Measurements from ENCODE around the gene NRARP. TPM values are rescaled to one million over a fixed set of nuclear protein-coding genes. Genes with fewer than 3 reads are reported as not detected.

The NRARP gene
- total RNA-seq, 3 donors from 2014 or later = 2.1 to 6.9 (median 3.5) TPM

- DNase-seq (ENCODE audit: low spot score in 2 of 2) = peak in 1 of 2 donors; percentile 50
- no peaks in the 10 kb centered on the region for H3K36me3 ChIP-seq
- H3K4me3 ChIP-seq = peak overlapping the region; percentile 2 to 56 (median 38)
- H3K9me3 ChIP-seq = no peaks in the 10 kb centered on the region
- H3K27me3 ChIP-seq = peaks cover 0 to 2% of the 10 kb centered on the region in 2 donors
- H3K4me1 ChIP-seq = peaks cover 14 to 35% of the 10 kb centered on the region in 2 donors
- intact Hi-C loops (cut with DNase I; ENCODE audit: low total_unique reads) = no loop called here
- TF ChIP-seq POLR2A (IDR thresholded peaks at IDR 0.05) = no peak
- TF ChIP-seq, protein P1, sequence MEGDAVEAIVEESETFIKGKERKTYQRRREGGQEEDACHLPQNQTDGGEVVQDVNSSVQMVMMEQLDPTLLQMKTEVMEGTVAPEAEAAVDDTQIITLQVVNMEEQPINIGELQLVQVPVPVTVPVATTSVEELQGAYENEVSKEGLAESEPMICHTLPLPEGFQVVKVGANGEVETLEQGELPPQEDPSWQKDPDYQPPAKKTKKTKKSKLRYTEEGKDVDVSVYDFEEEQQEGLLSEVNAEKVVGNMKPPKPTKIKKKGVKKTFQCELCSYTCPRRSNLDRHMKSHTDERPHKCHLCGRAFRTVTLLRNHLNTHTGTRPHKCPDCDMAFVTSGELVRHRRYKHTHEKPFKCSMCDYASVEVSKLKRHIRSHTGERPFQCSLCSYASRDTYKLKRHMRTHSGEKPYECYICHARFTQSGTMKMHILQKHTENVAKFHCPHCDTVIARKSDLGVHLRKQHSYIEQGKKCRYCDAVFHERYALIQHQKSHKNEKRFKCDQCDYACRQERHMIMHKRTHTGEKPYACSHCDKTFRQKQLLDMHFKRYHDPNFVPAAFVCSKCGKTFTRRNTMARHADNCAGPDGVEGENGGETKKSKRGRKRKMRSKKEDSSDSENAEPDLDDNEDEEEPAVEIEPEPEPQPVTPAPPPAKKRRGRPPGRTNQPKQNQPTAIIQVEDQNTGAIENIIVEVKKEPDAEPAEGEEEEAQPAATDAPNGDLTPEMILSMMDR (IDR thresholded peaks at IDR 0.05) = no peak
- no peak for TF ChIP-seq POLR2AphosphoS5 (IDR thresholded peaks at IDR 0.05)
- peak overlapping the region; percentile 89 to 93 for H3K27ac ChIP-seq
Measured at GRCh38 chr9:137306066-137306849, 4.2 kb upstream of the NRARP start.

GRCh38 chr9:137305798-137306065, 3.7 kb upstream of the NRARP start:
- H3K27ac ChIP-seq = peak overlapping the region; percentile 89 to 93
- no peak for DNase-seq (ENCODE audit: low spot score in 2 of 2)
- peak overlapping the region; percentile 3 to 56 (median 38) for H3K4me3 ChIP-seq
- intact Hi-C loops (cut with DNase I; ENCODE audit: low total_unique reads) = no loop called here
- H3K4me1 ChIP-seq = peaks cover 14 to 35% of the 10 kb centered on the region in 2 donors
- no peaks in the 10 kb centered on the region for H3K9me3 ChIP-seq
- TF ChIP-seq POLR2AphosphoS5 (IDR thresholded peaks at IDR 0.05) (no peak), POLR2A (IDR thresholded peaks at IDR 0.05) (no peak)
- TF ChIP-seq, protein P1 (IDR thresholded peaks at IDR 0.05) = peak in 1 of 3 donors; percentile 2
- no peaks in the 10 kb centered on the region for H3K36me3 ChIP-seq
- H3K27me3 ChIP-seq = peaks cover 0 to 2% of the 10 kb centered on the region in 2 donors

DNA sequence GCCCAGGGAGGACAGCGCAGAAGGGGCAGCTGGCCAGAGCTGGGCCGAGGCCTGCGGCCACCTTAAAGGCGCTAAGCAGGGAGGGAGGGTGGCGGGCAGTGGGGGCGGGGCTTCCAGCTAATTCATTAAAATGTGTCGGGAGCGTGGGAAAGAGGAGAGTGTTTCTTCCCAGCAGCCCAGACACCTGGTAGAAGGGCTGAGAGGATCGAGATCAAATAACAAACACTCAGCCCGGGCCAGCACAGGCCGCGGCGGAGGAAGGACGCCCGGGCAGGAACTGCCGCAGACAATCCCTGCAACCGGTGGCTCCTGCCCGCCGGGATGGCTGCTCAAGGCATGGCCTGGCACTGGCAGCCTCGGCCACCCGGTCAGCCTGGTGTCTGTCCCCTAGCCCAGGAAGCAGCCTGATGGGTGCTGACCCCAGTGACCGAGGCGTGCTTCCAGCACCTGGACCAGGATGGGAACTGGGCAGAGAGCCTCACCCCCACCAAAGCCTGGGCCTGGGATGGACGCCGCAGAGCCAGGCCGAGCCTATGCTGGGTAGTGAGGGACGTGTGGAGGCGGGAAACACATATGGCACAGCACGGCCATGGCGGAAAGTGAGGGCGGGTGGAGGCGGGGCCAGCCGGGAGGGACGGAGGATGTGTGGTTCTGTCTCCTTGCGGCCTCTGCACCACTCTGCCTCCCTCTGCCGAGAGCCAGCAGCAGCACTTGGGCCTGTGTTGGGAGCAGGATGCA, 3.2 kb upstream of the NRARP start:
- intact Hi-C loops (cut with DNase I; ENCODE audit: low total_unique reads) = no loop called here
- Histone ChIP-seq H3K4me1 (peaks cover 14 to 35% of the 10 kb centered on the region in 2 donors), H3K27ac (peak overlapping the region; percentile 89 to 93), H3K4me3 (peak overlapping the region; percentile 3 to 56 (median 38)), H3K27me3 (peaks cover 0 to 2% of the 10 kb centered on the region in 2 donors), H3K9me3 (no peaks in the 10 kb centered on the region), H3K36me3 (no peaks in the 10 kb centered on the region)
- DNase-seq (ENCODE audit: low spot score in 2 of 2) = peak in 1 of 2 donors; percentile 76
- TF ChIP-seq POLR2A (IDR thresholded peaks at IDR 0.05) (no peak), POLR2AphosphoS5 (IDR thresholded peaks at IDR 0.05) (peak in 1 of 3 donors; percentile 22)
- TF ChIP-seq, protein P1 (IDR thresholded peaks at IDR 0.05) = peak in 1 of 3 donors; percentile 14

DNA sequence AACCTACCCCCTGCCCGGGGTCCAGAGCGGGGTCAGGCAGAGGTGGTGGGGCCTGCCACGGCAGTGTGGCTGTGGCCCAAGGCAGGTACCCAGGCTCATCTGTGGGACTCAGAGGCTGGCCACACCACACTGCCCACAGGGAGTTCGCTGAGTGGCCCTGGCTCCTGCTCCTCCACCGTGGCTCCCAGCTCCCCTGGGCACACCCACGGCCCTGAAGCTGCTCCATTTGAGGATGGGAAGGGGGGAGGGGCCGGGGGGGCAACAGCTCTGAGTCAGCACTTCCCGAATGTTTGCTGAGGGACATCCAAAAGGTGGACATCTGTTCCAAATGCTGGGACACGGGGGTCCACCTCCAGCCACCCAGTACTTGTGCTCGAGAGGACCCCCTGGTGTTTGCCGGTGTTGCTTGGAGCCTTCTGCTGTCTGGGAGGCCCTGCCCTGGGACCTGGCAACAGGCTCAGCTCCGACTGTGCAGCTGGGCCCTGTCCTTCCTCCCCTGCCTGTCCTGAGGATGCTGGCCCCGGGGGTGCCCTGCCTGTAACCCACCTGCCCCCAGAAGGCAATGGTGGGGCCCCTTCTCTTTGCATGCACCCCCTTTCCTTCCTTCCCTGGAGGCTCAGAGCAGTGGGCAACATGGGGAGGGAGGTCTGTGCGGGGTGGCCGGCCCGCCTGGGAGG, 2.5 kb upstream of the NRARP start:
- Histone ChIP-seq H3K27me3 (peaks cover 0 to 2% of the 10 kb centered on the region in 2 donors), H3K4me3 (peak overlapping the region in 2 of 3 donors; percentile 38 to 56), H3K36me3 (no peaks in the 10 kb centered on the region), H3K27ac (peak overlapping the region; percentile 89 to 93), H3K9me3 (no peaks in the 10 kb centered on the region), H3K4me1 (peaks cover 14 to 35% of the 10 kb centered on the region in 2 donors)
- no peak for DNase-seq (ENCODE audit: low spot score in 2 of 2)
- intact Hi-C loops (cut with DNase I; ENCODE audit: low total_unique reads) = no loop called here
- no peak for TF ChIP-seq POLR2AphosphoS5 (IDR thresholded peaks at IDR 0.05)
- TF ChIP-seq, protein P1 (IDR thresholded peaks at IDR 0.05) = no peak
- TF ChIP-seq POLR2A (IDR thresholded peaks at IDR 0.05) = no peak
